GM18519 (cell line): ENCODE data around the gene LPCAT3.
"Not testable (repeated sequence)": the region's sequence is repeated elsewhere in the genome, so short reads cannot be mapped to it uniquely, and the experiment has no call there.

ENCODE experiments used
- ATAC-seq: cut with Tn5 transposase; IDR thresholded peaks from one replicate; pipeline ENCODE4 v1.9.1; 2021; ENCODE audit warnings: mild to moderate bottlenecking, moderate library complexity; ENCODE audit not compliant: unreplicated experiment, low FRiP score

The LPCAT3 gene

GRCh38 chr12:7038591-7038990, 20.3 kb upstream of the LPCAT3 start:
- ATAC-seq = no peak

DNA sequence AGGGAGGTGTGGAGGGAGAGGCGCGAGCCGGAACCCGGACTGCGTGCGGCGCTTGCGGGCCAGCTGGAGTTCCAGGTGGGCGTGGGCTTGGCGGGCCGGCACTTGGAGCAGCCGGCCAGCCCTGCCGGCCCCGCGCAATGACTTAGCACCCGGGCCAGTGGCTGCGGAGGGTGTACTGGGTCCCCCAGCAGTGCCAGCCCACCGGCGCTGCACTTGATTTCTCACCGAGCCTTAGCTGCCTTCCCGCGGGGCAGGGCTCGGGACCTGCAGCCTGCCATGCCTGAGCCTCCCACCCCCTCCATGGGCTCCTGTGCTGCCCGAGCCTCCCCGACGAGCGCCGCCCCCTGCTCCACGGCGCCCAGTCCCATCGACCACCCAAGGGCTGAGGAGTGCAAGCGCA, 19.1 kb upstream of the LPCAT3 start:
- not testable (repeated sequence) for ATAC-seq

GRCh38 chr12:7035463-7035862, 17.2 kb upstream of the LPCAT3 start:
- ATAC-seq = no peak

DNA sequence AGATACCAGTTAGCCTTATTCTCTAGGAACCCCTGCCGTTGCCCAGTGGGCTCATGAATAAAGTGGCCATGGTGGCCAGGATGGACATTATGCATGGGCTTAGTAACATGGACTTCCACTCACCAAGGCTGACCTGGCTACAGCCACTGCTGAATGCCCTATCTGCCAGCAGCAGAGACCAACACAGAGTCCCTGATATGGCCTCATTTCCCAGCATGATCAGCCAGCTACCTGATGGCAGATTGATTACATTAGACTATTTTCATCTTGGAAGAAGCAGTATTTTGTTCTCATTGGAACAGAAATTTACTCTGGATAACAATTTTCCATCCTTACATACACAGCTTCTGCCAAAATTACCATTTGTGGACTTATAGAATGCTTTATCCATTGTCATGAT, 16.2 kb upstream of the LPCAT3 start:
- no peak for ATAC-seq

GRCh38 chr12:7032990-7033389, 14.7 kb upstream of the LPCAT3 start:
- ATAC-seq = no peak

GRCh38 chr12:7031306-7031705, 13.0 kb upstream of the LPCAT3 start:
- no peak for ATAC-seq

- ATAC-seq = no peak
Measured at GRCh38 chr12:7026854-7027253, 8.6 kb upstream of the LPCAT3 start.

DNA sequence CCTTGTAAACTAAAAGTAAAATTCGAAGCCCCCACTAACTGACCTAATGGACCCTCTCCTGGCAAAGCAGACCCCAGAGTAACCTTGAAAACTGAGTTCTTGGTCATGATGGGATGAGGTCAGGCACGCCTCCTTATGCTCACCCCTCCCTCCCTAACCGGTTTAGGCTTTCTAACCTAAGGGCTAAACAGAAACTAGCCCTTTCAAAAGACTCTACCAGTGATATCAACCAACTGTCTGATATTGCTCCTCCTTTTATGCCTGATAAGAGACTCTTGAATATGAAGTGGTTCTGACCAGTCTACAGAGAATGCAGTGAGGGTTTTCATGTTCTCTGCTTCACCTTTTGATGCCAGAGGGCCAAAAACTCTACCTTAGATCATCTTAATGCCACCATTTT, 4.8 kb upstream of the LPCAT3 start:
- ATAC-seq = no peak

DNA sequence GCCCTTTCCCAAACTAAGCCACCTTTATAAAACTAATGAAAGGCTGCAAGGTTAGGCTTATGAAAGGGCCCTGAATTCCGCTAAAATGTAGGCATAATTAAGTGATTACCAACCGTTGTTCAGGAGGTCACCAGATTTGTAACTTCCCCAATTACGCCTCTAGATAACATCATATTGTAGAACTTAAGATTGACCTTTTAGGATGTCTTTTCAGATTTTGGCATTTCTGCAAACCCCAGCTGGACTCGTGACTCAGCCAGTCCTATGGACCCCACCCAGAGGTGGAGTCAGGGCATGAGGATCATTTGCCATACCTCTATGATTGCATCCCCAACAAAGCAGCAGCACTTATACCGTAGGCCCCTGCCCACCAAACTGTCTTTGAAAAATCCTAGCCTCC, 3.7 kb upstream of the LPCAT3 start:
- ATAC-seq = no peak

GRCh38 chr12:7019043-7019569, 830 bp upstream of the LPCAT3 start:
- no peak for ATAC-seq

GRCh38 chr12:7017870-7018349, 366 bp downstream of the LPCAT3 start:
- no peak for ATAC-seq

DNA sequence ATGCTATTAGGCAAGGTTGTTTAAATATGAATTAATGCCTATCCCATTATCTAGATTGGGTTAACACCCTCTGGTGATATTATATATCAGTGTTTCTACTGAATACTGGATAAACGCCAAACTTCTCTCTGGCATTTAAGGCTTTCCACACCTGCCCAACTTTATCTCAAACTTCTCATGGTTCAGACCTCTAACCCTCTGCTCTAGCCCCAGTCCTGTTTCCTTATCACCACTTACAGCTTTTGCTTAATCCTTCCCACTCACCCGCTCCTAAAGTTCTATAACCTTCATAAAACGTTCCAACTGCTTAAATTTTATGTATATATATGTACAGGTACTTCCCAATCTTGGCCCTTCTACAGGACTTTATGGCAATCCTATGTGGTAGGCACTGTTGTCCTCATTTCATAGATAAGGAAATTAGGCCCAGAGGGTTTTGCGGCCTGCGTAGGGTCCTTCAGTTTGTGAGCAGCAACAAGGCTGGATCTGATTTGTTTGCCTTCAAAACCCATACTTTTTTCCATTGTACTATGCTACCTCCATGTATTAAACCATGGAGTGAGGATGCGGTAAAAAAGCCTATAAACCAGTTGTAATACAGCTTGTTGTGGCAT, 1.2 kb downstream of the LPCAT3 start:
- ATAC-seq = no peak

GRCh38 chr12:7015555-7016370, 2.5 kb downstream of the LPCAT3 start:
- no peak for ATAC-seq

DNA sequence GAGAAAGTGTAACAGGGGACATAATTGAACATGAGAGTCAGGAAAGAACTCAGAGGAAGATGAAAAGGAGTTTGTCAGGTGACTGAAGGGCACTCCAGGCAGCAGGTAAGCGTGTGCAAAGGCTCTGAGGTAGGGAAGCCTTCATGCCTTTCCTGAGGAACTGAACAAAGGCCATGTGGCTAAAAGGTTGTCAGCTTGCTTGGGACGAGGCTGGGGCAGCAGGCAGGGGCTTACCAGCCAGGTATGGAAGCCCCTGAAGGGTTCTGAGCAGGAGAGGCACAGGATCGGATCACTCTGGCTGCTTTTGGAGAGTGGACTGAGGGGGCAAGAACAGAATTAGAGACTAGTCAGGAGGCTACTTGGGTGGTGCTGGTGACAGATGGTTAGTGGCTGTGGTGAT, 5.2 kb downstream of the LPCAT3 start:
- no peak for ATAC-seq

GRCh38 chr12:7012024-7012607, 6.2 kb downstream of the LPCAT3 start:
- ATAC-seq = no peak

DNA sequence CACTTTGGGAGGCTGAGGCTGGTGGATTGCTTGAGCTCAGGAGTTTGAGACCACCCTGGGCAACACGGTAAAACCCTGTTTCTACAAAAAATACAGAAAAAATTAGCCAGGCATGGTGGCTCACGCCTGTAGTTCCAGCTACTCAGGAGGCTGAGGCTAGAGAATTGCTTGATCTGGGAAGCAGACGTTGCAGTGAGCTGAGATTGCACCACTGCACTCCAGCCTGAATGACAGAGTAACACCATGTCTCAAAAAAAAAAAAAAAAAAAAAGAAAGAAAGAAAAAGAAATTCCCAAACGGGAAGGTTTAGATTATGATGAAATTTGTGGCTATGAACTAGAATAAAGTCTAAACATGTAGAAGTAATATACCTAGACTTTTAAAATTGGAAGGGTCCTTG, 6.9 kb downstream of the LPCAT3 start:
- not testable (repeated sequence) for ATAC-seq

GRCh38 chr12:7009512-7009911, 8.8 kb downstream of the LPCAT3 start:
- ATAC-seq = no peak

DNA sequence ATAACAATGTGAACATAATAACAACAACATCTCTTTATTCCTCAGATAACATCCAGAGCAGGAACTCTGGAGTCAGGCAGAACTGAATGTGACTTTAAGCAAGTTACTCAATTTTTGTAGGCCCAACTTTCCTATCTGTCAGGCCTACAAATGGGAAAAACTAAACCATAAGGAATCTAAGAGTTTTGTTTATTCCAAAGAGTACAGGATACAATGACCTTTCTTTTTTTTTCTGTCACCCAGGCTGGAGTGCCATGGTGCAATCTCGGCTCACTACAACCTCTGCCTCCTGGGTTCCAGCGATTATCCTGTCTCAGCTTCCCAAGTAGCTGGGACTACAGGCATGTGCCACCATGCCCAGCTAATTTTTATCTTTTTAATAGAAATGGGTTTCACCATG, 9.4 kb downstream of the LPCAT3 start:
- ATAC-seq = no peak

DNA sequence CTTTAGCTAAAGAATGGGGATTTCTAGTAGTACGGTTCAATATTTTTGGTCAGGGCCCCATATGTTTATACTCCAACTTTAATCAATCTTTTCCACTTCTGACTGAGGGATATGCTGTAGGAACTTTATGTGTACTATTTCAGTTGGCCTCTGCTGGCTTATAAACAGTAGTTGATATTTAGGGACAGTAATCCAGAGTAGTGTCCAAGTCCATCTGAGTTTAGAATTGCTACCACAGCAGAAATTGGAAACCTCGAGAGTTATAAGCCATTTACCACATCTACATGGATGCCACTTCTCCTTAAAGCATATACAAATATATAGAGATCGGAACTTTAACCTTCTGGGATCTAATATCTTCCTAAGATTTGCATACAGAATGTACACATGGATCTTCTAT, 11.6 kb downstream of the LPCAT3 start:
- ATAC-seq = no peak

DNA sequence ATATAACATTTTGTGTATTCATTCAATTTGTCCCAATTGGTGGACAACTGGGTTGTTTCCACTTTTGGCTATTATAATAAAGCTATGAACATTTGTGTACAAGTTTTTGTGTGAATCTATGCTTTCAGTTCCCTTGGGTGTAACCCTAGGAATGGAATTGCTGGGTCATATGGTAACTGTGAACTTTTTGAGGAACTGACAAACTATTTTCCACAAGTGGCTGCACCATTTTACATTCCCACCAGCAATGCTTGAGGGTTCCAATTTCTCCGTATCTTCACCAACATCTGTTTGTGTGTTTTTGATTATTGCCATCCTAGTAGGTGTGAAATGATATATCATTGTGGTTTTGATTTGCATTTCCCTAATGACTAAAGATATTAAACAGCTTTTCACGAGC, 13.0 kb downstream of the LPCAT3 start:
- ATAC-seq = no peak

- ATAC-seq = no peak
Measured at GRCh38 chr12:7004840-7005239, 13.4 kb downstream of the LPCAT3 start.
